GM23248 (cell line): ENCODE results near the gene ZBTB45. TPM values are rescaled to one million over a fixed set of nuclear protein-coding genes. Genes with fewer than 3 reads are reported as not detected.
A peak's percentile ranks its signal among the peaks of the same experiment; 100 is the strongest.
"Not testable (repeated sequence)": the region's sequence is repeated elsewhere in the genome, so short reads cannot be mapped to it uniquely, and the experiment has no call there.

Source experiments
- DNase-seq: peaks from one replicate; pipeline ENCODE4 v3.0.0-alpha.2; 2015
- H2AFZ ChIP-seq: fragments of 200-600 bp; sonication (generic); 2 replicates; pipeline ENCODE4 v1.6.1; 2016; ENCODE audit warnings: antibody characterized with exemption
- H3F3A ChIP-seq: fragments of 200-600 bp; sonication (generic); 2 replicates; pipeline ENCODE4 v1.6.1; 2016; ENCODE audit warnings: mild to moderate bottlenecking, antibody characterized with exemption, mixed run types; ENCODE audit not compliant: insufficient read depth
- H3K27ac ChIP-seq: fragments of 200-600 bp; sonication (generic); 2 replicates; pipeline ENCODE4 v1.5.1; 2016; ENCODE audit warnings: mild to moderate bottlenecking
- H3K27me3 ChIP-seq: fragments of 200-600 bp; sonication (generic); replicated peaks from 2 replicates; pipeline ENCODE4 v1.6.1; 2016; ENCODE audit warnings: mild to moderate bottlenecking; ENCODE audit not compliant: insufficient read depth
- H3K36me3 ChIP-seq: fragments of 200-600 bp; sonication (generic); 2 replicates; pipeline ENCODE4 v1.6.1; 2016; ENCODE audit warnings: low read depth, mild to moderate bottlenecking
- H3K4me1 ChIP-seq: fragments of 200-600 bp; sonication (generic); 2 replicates; pipeline ENCODE4 v1.6.1; 2016; ENCODE audit warnings: mild to moderate bottlenecking; ENCODE audit not compliant: insufficient read depth
- H3K4me2 ChIP-seq: fragments of 200-600 bp; sonication (generic); one replicate; pipeline ENCODE4 v1.6.1; 2016; ENCODE audit warnings: mild to moderate bottlenecking; ENCODE audit not compliant: unreplicated experiment
- H3K4me3 ChIP-seq: fragments of 200-600 bp; sonication (generic); 2 replicates; pipeline ENCODE4 v1.5.1; 2016; ENCODE audit warnings: mild to moderate bottlenecking
- H3K79me2 ChIP-seq: fragments of 200-600 bp; sonication (generic); 2 replicates; pipeline ENCODE4 v1.6.1; 2016; ENCODE audit warnings: mild to moderate bottlenecking; ENCODE audit not compliant: insufficient read depth
- H3K9ac ChIP-seq: fragments of 200-600 bp; sonication (generic); 2 replicates; pipeline ENCODE4 v1.6.1; 2016; ENCODE audit warnings: mild to moderate bottlenecking
- H3K9me2 ChIP-seq: fragments of 200-600 bp; sonication (generic); 2 replicates; pipeline ENCODE4 v1.6.1; 2016; ENCODE audit warnings: mixed run types, mild to moderate bottlenecking, moderate library complexity; ENCODE audit not compliant: insufficient read depth
- H3K9me3 ChIP-seq: fragments of 200-600 bp; sonication (generic); one replicate; pipeline ENCODE4 v1.6.1; 2017; ENCODE audit warnings: low read depth
- H4K20me1 ChIP-seq: fragments of 200-600 bp; sonication (generic); 2 replicates; pipeline ENCODE4 v1.6.0; 2016; ENCODE audit not compliant: insufficient read depth
- EZH2 ChIP-seq: fragments of 200-600 bp; sonication (generic); IDR thresholded peaks from 2 replicates; pipeline ENCODE4 v1.6.1; 2018; ENCODE audit warnings: antibody characterized with exemption, mild to moderate bottlenecking; ENCODE audit not compliant: insufficient read depth, poor library complexity, severe bottlenecking
- EZH2phosphoT487 ChIP-seq: fragments of 200-600 bp; sonication (generic); IDR thresholded peaks from 2 replicates; pipeline ENCODE4 v1.6.1; 2018; ENCODE audit warnings: antibody characterized with exemption, moderate library complexity, mild to moderate bottlenecking, low read depth; ENCODE audit not compliant: insufficient read depth
- WGBS, 2 experiments: methylation state at CpG; one replicate each; pipeline ENCODE4 v1.1.6; 2015 to 2017; ENCODE audit warnings: low lambda C conversion rate in 2 of 2, low coverage in 1 of 2; ENCODE audit errors: missing lambda C conversion rate in 2 of 2; 5-methylcytosine and 5-hydroxymethylcytosine counted together
- in situ Hi-C: fragments of 300-500 bp; cut with MboI; formaldehyde crosslinking; loops from 2 replicates; pipeline ENCODE4 v1.15.0; 2020
- polyA plus RNA-seq: library from polyadenylated mRNA; unstranded; fragments of >200 nt; fragmentation: Nextera tagmentation; extraction: Ambion mirVana; gene quantifications from 2 replicates; pipeline ENCODE4 v1.2.1, GENCODE V29; 2016
- total RNA-seq: library from RNA; depleted of rRNA; stranded (reverse); fragments of >200 nt; shearing (Covaris generic); gene quantifications from 2 replicates; pipeline ENCODE4 v1.2.3, GENCODE V29; 2014

The ZBTB45 gene
- total and polyA plus RNA-seq, 2 experiments from 2014 or later: 9.0 to 16.0 TPM

DNA sequence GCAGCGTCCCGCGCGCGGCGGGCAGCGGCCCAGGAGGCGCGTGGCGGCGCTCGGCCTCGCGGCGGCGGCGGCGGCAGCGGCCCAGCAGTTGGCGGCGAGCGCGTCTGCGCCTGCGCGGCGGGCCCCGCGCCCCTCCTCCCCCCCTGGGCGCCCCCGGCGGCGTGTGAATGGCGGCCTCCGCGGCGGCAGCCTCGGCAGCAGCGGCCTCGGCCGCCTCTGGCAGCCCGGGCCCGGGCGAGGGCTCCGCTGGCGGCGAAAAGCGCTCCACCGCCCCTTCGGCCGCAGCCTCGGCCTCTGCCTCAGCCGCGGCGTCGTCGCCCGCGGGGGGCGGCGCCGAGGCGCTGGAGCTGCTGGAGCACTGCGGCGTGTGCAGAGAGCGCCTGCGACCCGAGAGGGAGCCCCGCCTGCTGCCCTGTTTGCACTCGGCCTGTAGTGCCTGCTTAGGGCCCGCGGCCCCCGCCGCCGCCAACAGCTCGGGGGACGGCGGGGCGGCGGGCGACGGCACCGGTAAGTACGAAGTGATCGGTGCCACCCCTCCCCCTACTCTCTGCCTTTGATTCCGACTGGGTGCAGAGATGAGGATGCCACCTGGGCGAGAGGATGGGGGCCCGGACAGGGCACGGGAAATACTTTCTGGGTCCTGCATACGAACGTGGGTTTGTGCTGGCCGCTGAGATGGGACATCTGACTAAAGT, 25.1 kb upstream of the ZBTB45 start:
- Histone ChIP-seq H3K4me3 (peak overlapping the region; percentile 98), H3K4me1 (peaks cover 10% of the 10 kb centered on the region; the same call in 1 of the 2 replicates), H3K9me2 (no peaks in the 10 kb centered on the region), H4K20me1 (peaks cover 14% of the 10 kb centered on the region; the same call in 1 of the 2 replicates), H3K27me3 (no peaks in the 10 kb centered on the region; the same call in 1 of the 2 replicates), H3K9me3 (no peaks in the 10 kb centered on the region), H3K36me3 (peaks cover 22% of the 10 kb centered on the region), H2AFZ (peak overlapping the region; percentile 39; the same call in 1 of the 2 replicates), H3K9ac (peak overlapping the region; percentile 96), H3K27ac (peak overlapping the region; percentile 89), H3K4me2 (peak overlapping the region; percentile 96), H3K79me2 (peaks cover 51% of the 10 kb centered on the region), H3F3A (no peaks in the 10 kb centered on the region)
- in situ Hi-C loops: no loop called here
- peak; percentile 83 for DNase-seq
- TF ChIP-seq EZH2phosphoT487 (no peak), EZH2 (no peak)
- 0 to 1% methylated on average over 34 to 69 of the region's 92 CpGs for WGBS, 2 experiments

DNA sequence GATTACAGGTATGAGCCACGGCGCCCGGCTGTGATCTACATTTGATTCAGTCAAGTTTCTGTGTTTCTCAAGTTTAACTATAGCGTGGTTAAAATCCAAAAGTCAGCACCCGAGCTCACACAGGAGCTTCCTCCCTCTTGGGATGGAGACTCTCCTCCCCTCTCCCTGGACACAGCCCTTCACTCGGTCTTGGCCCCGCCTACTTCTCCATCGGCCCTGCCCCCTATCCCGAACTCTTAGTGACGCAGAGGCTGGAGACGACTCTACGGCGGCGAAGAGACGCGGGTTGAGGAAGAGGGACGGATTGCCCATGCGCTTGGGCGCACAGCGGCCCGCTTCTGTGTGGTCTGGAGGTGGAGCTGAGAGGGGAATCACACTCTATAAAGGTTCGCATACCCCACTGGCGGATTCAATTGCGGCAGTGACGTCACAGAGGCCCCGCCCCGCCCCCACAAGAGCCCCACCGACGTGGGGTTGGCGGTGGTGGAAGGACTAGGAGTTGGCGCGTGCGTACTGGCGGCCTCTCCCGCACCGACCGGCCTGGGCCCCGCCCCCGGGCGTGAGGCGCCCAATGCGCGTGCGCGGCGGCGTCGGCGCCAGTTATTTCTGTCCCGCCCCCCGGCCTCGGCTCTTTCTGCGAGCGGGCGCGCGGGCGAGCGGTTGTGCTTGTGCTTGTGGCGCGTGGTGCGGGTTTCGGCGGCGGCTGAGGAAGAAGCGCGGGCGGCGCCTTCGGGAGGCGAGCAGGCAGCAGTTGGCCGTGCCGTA, 24.4 kb upstream of the ZBTB45 start, which contains the start of gene TRIM28:
Gene TRIM28, plus strand, starts transcription at position 239 of the 765 bp plus-strand sequence. CDS start 694 bp downstream, outside the sequence.
- H3K27me3 ChIP-seq: no peaks in the 10 kb centered on the region; the same call in 1 of the 2 replicates
- peak within 1 kb of the TSS; percentile 89 for H3K27ac ChIP-seq
- no peaks in the 10 kb centered on the region for H3F3A ChIP-seq
- no peak for TF ChIP-seq EZH2phosphoT487
- no peak for TF ChIP-seq EZH2
- peak within 1 kb of the TSS; percentile 98 for H3K4me3 ChIP-seq
- peak within 1 kb of the TSS; percentile 96 for H3K4me2 ChIP-seq
- H3K9ac ChIP-seq: peak within 1 kb of the TSS; percentile 96
- H3K9me2 ChIP-seq: no peaks in the 10 kb centered on the region
- peaks cover 43% of the 10 kb centered on the region for H3K79me2 ChIP-seq
- H3K4me1 ChIP-seq: peaks cover 10% of the 10 kb centered on the region; the same call in 1 of the 2 replicates
- peak; percentile 99 for DNase-seq
- H3K36me3 ChIP-seq: peaks cover 14% of the 10 kb centered on the region
- 1% methylated on average over 52 to 56 of the region's 73 CpGs for WGBS, 2 experiments
- peaks cover 14% of the 10 kb centered on the region; the same call in 1 of the 2 replicates for H4K20me1 ChIP-seq
- in situ Hi-C loops: no loop called here
- H3K9me3 ChIP-seq: no peaks in the 10 kb centered on the region
- peak within 1 kb of the TSS; percentile 71 for H2AFZ ChIP-seq

DNA sequence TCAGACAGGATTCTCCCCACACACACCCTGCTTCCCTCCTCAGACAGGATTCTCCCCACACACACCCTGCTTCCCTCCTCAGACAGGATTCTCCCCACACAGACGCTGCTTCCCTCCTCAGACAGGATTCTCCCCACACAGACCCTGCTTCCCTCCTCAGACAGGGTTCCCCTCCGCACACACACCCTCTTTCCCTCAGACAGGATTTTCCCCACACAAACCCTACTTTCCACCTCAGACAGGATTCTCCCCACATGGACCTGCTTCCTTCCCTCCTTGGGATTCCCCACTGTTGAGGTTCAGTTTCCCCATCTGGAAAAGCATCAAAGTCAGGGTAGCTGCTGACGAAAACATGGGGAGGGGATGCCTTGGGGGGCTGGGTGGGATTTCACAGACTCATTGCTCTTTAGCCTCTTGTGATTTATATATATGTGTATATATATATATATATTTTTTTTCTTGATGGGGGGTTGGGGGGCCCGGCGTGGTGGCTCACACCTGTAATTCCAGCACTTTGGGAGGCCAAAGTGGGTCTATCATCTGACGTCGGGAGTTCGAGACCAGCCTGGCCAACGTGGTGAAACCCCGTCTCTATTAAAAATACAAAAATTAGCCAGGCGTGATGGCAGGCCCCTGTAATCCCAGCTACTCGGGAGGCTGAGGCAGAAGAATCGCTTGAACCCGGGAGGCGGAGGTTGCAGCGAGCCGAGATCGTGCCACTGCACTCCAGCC, 23.2 kb upstream of the ZBTB45 start:
- DNase-seq, H3K4me1 ChIP-seq, H3K36me3 ChIP-seq, H3F3A ChIP-seq, H3K9me2 ChIP-seq, in situ Hi-C loops, H3K9me3 ChIP-seq: not testable (repeated sequence)
- Histone ChIP-seq H3K27me3 (peaks cover 11% of the 10 kb centered on the region), H3K9ac (peak overlapping the region; percentile 96), H3K79me2 (peaks cover 31% of the 10 kb centered on the region), H4K20me1 (peaks cover 14% of the 10 kb centered on the region; the same call in 1 of the 2 replicates), H2AFZ (peak overlapping the region; percentile 71), H3K27ac (peak overlapping the region; percentile 89), H3K4me3 (peak overlapping the region; percentile 98; the same call in 1 of the 2 replicates), H3K4me2 (peak overlapping the region; percentile 68)
- 78 to 80% methylated on average over 15 to 18 of the region's 18 CpGs for WGBS, 2 experiments

DNA sequence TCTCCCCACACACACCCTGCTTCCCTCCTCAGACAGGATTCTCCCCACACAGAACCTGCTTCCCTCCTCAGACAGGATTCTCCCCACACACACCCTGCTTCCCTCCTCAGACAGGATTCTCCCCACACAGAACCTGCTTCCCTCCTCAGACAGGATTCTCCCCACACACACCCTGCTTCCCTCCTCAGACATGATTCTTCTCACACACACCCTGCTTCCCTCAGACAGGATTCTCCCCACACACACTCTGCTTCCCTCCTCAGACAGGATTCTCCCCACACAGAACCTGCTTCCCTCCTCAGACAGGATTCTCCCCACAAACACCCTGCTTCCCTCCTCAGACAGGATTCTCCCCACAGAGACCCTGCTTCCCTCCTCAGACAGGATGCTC, 19.6 kb upstream of the ZBTB45 start:
- H3K9me2 ChIP-seq, H3K9me3 ChIP-seq, H3F3A ChIP-seq, DNase-seq, H3K9ac ChIP-seq, H4K20me1 ChIP-seq, H3K79me2 ChIP-seq, H3K4me3 ChIP-seq, H2AFZ ChIP-seq, H3K4me2 ChIP-seq, H3K4me1 ChIP-seq, H3K27ac ChIP-seq, in situ Hi-C loops, H3K36me3 ChIP-seq: not testable (repeated sequence)
- H3K27me3 ChIP-seq: peaks cover 22% of the 10 kb centered on the region
